NCI-H226 (cell line): ENCODE measurements around the gene PPFIA1.

ENCODE experiments used
- DNase-seq: peaks from one replicate; pipeline ENCODE4 v3.0.0-alpha.2; 2015

PPFIA1 gene

DNA sequence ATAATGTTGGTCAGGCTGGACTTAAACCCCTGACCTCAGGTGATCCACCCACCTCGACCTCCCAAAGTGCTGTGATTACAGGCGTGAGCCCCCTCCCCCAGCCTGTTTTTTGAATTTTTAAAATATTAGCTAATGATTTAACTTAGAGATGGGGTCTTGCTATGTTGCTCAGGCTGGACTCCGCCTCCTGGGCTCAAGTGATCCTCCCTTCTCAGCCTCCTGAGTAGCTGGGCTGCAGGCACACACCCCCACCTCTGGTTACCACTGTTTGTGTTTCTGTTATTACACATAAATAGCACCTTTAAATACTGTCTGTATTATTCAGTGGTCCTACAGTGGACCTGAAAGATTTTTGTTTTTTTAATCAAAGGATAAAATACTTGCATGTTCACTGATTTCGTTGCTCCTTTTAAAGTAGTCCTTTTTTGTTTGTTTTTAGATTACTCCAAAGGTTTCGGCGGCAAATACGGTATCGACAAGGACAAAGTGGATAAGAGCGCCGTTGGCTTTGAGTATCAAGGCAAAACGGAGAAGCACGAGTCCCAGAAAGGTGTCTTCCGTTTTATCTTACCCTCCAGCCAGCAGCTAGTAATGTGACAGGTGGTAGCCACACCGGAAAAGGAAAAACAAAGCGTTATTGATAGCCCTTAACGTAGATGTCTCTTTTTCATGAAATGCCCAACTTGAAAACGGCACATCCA, 149.0 kb downstream of the PPFIA1 start:
- no peak for DNase-seq

DNA sequence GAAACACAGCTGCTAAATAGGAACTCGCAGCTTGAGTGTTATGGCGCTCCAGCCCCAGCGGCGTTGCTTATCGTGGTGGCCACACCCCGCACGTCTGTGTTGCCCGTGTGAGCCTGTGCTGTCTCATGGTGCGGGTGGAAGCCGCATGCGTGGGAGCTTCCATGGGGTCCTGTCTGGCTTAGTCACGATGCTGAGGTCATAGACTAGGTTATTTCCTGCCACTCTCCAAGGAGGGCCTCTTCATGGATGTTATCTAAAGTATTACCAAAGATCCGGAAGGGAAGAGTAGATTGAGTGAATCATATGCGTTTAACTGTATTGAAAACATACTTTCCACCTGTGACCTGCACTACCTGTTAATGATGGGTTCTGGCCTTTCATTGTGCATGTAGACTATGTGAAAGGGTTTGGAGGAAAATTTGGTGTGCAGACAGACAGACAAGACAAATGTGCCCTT, 149.5 kb downstream of the PPFIA1 start:
- peak; percentile 97 for DNase-seq

DNA sequence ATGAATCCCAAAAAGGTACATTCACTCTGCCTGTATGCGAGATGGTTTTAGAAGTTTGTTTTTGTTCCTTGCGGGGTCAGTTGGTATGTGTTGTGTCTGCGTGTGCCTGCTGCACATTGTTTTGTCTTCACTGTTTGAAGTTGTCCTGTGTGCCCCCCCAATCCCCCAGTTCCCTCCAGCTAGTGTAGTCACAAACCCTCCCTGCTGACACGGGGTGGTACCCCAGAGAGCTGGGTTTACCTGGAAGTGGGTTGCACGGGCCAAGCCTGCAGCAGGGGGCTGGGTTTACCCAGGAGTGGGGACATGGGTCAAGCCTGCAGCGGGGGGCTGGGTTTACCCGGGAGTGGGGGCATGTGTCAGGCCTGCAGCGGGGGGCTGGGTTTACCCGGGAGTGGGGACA, 150.0 kb downstream of the PPFIA1 start:
- DNase-seq: no peak

DNA sequence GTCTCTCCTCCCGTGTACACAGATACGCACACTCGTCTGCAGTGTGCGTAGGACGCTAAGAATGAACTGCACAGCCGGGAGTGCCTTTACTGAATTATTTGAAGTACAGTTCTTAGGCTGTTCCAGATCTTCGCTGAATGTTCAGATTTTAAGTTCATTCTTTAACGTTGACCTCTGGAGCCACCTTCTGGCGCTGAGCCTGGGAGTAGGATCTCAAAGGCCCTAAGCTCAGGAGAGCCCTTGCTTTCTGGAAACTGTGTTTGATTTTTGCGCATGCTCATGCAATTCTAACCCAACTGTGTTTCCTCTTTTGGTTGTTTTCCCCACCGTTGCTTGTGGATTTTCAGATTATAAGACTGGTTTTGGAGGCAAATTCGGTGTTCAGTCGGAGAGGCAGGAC, 150.6 kb downstream of the PPFIA1 start:
- DNase-seq: no peak

DNA sequence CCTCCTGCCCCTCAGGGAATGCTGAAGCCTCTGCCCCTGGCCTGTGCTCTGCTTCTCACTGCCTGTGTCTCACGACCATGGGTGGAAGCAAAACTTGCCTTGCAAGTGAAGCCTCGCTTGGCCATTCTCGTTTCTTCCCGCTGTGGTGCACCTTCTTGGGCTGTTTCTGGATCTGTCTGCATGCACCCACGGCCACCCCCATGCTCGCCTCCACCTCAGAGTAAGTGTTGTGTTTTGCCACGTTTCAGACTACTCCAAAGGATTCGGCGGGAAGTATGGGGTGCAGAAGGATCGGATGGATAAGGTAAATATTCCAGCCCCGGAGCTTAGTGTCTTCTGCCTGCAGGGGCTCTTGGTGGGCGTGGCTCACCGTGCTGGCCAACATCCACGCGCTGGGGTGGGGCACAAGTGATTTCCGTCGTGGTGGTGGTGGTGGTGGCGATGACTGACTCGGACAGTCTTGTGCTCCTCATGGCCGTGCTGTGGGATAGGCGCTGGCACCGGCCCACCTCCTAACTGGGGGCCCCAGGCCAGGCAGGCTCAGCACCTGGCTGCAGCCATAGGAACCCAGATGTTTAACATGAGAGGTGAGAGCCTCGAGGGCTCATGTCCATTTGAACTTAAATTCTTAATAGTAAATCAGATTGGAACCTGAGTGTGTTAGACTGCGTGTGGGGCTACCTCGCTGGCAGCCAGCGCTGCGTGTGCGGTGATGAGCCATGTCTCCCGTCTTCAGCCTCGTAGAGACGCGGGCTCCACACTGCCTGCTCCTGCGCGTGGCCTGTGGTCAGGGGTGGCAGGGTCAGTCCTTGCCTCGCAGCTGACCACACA, 152.4 kb downstream of the PPFIA1 start:
- DNase-seq: no peak

DNA sequence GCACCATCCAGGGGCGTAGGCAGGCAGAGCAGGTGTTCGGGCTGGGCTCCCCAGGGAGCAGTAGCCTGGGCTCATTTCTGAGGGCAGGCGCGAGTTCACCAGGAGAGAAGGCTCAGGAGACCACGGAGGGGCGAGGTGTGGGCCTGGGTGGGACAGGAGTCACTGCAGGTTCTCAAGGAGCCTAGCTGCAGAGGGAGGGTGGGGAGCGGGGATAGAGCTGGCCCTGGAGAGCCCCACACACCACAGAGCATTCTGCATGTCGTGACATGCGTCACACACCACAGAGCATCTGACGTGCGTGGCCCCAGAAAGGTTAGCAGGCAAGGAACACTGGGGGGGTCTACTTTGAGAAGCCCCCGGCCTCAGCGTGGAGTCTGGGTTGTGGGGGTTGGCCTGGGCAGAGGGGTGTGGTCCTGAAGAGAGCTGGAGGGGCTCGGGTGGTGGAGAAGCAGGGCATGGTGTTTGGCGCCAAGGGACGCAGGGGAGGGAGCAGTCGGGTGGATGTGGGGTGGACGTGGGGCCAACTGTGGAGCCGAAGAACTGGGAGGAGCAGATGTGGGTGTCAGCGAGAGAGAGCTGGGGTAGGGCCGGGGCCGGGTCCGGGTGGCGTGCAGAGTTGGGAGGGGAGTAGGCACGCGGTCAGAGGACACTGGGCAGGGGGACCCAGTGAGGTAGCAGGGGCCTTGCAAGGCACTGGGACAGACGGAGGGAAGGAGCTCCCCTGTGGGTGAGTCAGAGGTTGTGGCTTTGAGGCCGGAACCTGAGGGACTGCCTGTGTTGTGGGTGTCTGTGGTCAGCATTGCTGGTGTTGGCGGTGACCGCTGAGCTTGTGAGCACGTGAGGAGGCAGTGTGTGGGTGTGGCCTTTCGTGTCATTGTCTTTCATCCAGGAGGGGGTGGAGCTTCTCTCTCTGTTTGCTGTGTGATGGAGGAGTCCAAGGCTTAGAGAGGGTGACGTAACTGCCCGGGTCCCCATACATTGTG, 153.3 kb downstream of the PPFIA1 start:
- peak; percentile 52 for DNase-seq

DNA sequence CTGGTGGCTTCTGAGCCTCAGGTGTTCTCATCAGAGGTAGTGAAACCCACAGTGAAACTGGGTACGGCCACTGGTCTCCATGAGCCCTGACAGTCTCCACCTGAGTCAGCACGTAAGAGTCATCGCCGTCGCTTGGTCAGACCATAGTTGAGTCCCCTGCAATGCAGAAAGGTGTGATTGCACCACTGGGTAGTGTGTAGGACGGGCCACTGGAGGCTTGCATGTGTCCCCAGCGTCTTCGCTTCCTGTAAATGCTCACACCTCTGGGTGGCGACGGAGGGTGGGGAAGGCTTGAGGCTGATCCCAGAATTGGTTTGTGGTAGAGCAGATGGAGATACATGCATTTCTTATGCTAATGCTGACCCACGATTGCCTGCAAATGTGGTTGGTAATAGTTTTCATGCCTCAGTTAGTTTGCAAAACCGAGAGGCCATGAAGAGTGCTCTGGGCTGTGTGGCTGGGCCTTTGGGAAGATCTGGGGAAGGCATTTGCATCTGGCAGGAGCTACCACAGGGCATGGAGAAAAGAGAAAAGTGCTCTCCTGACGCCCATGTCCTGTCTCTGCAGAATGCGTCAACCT, 154.4 kb downstream of the PPFIA1 start:
- no peak for DNase-seq

DNA sequence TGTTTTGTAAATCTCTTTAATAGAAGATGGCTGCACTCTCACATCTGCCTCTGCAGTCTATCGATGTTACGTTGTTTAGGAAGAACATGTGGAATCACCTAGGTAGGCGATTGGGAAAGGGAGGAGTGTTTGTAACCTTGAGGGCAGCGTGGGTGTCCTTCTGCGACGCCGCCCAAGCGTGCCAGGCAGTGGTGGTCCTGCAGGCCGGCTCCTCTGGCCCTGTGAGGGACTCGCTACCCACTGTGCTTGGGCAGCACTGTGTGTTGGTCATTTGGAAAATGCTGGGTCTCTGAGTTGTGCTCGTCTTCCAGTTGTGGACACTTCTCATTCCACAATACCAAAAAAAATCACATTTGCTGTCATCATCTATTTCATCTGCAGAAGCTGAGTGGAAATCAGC, 156.9 kb downstream of the PPFIA1 start:
- DNase-seq: no peak

DNA sequence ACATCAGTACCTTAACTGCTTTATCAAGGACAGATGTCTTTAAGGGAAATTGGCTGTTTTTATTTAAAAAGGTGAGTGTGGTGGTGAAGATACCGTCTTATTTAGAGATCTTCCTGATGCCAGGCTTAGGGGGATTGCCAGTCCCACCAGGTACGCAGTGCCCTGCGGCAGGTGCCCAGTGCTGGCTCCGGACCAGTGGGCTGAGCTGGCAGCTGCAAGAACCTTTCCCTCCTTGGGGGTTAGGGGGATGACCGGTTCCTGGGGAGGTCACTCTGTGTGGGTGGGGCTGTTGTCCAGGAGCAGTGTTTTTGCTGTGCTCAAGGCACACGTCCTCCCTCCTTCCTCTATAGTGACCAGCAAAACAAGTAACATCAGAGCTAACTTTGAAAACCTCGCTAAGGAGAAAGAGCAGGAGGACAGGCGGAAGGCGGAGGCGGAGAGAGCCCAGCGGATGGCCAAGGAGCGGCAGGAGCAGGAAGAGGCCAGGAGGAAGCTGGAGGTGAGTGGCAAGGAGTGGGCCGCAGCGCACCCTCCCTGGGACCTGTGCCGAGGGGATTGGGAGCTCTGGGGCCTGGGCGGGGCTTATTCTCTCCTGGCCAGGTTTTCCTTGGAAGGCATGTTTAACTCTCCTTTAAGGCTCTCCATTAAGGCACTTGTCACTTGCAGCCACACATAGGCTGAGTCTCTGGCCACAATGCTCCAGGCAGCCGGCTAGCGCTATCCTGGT, 158.4 kb downstream of the PPFIA1 start:
- no peak for DNase-seq

DNA sequence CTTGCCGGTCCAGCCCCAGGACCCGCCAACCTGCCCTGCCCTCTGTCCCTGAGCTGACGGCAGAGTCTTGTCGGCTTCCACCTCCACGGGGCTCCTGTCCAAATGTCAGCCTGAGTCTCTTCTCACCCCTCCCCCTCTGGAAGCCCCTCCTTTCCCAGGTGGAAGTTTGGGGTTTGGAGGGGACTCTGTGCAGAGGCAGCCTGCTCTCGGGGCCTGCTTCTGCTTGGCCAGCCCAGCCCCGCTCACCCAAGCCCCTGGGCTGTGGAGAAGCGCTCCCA, 158.9 kb downstream of the PPFIA1 start:
- no peak for DNase-seq

DNA sequence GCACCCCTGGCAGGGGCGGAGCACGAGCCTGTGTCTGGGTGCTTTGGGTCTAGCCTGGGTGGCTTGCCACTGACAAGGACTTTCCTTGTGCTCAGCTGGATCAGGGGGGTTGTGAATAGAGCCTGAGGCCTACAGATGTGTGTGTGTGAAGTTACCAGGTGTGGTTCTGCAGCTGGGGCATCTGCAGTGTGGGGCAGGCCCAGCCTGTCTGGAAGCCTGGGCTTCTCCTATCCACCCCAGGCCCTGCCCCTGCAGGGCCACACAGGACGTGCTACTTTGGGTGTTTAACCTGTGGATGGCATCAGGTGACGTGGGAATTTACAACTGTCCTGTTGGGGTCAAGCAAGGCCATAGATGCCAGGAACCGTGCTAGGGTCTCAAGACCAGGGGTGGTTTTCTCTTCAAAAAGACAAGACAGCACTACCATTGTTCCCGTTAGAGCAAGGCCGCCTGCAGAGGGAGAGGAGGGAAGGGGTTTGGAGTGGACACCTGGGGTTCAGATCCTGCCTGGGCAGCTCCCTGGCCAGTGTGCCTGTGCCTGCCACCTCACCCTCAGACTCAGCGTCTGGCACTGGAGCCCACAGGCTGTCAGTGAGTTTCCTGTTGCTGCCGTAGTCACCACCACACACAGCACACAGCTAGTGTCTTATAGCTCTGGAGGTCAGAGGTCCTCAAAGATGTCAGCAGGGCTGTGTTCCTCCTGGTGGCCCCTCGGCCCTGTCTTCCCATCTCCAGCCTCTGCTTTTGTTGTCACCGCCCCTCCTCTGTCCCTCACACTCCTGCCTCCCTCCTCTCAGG, 159.4 kb downstream of the PPFIA1 start:
- DNase-seq: no peak

DNA sequence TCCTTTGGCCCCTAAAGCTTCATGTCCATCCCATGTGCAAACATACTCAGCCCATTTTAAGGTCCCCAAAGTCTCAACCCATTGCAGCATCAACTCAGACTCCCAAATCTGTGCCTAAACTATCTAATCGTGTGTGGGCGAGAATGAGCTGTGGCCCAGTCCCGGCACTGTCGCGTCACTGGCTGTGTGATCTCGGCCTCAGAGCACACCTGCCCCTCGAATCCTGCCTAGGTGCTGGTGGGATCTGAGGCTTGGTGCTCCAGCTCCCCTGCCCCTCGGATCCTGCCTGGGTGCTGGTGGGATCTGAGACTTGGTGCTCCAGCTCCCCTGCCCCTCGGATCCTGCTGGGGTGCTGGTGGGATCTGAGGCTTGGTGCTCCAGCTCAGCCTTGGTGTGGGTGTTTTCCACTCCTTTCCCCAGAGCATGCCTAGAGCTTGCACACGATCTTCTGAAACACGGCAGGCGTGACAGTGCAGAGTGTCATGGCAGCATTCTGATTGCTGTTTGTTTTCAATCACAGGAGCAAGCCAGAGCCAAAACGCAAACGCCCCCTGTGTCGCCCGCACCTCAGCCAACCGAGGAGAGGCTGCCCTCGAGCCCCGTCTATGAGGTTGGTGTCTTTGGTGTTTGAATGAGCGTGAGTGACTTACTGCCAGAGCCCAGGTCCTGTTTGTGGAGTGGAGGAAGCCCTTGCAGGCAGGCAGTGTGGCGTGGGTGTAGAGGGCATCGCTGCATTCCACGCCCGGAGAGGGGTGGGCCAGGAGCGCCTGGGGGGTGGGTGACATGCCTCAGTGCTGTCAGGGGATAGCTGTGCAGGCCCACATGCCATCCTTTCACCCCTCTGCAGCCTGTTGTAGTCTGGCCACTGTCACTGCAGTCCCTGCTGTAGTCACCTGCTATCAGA, 160.4 kb downstream of the PPFIA1 start:
- no peak for DNase-seq

DNA sequence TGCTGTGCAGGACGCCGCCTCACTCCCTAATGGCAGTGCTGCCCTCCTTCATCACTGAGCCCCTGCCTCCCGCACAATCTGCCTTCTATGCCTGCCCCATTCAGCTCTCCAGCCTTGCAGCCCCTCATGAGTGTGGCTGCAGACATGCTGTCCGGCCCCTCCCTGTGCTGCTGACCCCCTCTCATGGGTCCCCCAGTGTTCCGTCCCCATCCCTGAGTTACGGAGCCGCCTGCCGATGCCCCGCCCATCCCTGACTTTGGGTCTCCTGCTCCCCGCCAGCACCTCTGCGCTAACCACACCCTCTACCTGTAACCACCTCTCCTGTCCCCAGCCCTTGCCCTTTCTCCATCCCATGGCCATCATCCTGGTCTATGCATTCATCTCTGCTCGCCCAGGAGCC, 161.1 kb downstream of the PPFIA1 start:
- DNase-seq: no peak

DNA sequence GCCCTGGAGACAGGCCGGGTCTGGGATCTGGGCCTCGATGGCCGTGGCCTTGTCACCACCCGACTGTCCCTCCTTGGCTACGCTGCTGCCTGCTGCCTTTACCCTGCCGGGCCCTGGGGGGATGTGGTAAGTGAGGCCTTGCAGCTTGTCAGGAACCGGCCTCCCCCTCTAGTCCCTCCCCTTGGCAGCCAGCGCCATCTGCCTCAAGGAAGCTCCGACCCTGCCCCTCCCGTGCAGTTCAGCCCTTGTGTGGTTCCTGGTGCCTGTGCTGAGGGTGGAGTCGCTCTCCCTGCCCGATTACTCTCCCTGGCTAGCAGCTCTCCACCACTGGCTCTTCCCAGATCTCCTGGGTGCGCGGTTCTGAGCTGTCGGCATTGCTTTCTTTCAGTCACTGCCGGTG, 161.6 kb downstream of the PPFIA1 start:
- no peak for DNase-seq

DNA sequence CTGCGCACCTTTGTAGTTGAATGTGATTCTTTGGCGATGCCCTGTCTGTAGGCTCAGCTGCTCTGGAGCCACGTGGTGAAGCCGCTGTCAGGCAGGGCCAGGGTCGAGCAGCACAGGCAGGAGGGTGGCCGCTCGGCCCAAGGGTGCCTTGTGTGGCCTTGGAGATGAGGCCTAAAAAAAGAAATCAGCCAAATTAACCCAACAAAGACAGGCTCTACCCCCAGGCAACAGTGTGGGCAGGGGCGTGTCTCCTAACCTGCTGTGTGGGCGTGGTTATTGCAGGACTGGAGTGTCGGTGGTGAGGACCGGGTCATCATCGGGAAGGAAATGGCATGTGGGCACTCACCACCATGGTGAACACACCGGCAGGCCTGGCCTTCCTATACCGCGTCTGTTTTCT, 162.1 kb downstream of the PPFIA1 start:
- DNase-seq: no peak

DNA sequence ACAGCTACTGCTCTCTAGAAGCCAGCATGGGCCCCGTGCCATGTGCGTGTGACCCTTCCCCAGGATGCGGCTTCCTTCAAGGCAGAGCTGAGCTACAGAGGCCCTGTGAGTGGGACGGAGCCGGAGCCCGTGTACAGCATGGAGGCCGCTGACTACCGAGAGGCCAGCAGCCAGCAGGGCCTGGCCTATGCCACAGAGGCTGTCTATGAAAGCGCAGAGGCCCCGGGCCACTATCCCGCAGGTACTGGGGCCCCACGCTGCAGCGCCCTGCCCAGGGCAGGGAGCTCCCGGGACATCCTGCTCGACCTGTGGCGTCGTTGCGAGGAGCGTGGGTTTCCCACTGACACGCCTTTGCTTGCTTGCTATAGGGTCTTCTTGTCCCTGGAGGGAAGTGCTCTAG, 162.5 kb downstream of the PPFIA1 start:
- no peak for DNase-seq

DNA sequence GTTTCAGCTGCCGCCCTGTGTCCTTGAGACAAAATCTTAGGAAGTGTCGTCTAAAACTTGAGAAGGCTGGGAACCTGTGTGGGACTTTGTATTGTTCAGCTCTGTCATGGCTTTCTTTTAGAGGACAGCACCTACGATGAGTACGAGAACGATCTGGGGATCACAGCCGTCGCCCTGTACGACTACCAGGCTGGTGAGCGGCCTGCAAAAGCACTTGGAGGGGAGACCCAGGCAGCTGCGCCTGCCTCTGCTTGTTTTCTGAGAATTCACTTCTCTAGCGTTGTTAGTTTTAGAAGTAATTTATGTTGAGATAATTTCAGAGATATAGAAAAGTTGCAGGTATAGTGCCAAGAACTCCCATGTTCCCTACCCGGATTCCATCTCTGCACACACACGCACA, 163.0 kb downstream of the PPFIA1 start:
- no peak for DNase-seq
